GM10266 (cell line): ENCODE results near the gene EFNA2.
"Not testable (repeated sequence)": the region's sequence is repeated elsewhere in the genome, so short reads cannot be mapped to it uniquely, and the experiment has no call there.

ENCODE experiments used
- DNase-seq: peaks from one replicate; pipeline ENCODE4 v3.0.0; 2012; ENCODE audit errors: extremely low spot score
- CTCF ChIP-seq: IDR thresholded peaks from 2 replicates; pipeline ENCODE4 v1.5.1; 2012; ENCODE audit warnings: mild to moderate bottlenecking, low read depth; ENCODE audit not compliant: control insufficient read depth, insufficient read depth; ENCODE audit errors: missing control alignments

EFNA2 gene

GRCh38 chr19:1239796-1240737, 45.6 kb upstream of the EFNA2 start:
- TF ChIP-seq CTCF = peak; percentile 92
- peak; percentile 100 for DNase-seq

- no peak for DNase-seq
- TF ChIP-seq CTCF = no peak
These were observed 44.7 kb upstream of the EFNA2 start for GRCh38 chr19:1240925-1241324.

GRCh38 chr19:1241417-1242095, 44.1 kb upstream of the EFNA2 start, which contains the start of gene ATP5F1D:
ATP5F1D (plus strand) TSS chr19:1241751; CDS start chr19:1241851, 100 bp downstream.
- DNase-seq = peak; percentile 98

GRCh38 chr19:1243768-1244692, 41.6 kb upstream of the EFNA2 start:
- DNase-seq = peak; percentile 94
- peak; percentile 92 for TF ChIP-seq CTCF

More at GRCh38 chr19:1241417-1242095, 44.1 kb upstream of the EFNA2 start, which contains the start of gene ATP5F1D:
- TF ChIP-seq CTCF = no peak

GRCh38 chr19:1244693-1245451, 40.8 kb upstream of the EFNA2 start:
- no peak for TF ChIP-seq CTCF
- no peak for DNase-seq

GRCh38 chr19:1245494-1246264, 40.0 kb upstream of the EFNA2 start:
- no peak for DNase-seq

GRCh38 chr19:1246265-1247087, 39.2 kb upstream of the EFNA2 start:
- DNase-seq = not testable (repeated sequence)

More at GRCh38 chr19:1245494-1246264, 40.0 kb upstream of the EFNA2 start:
- TF ChIP-seq CTCF = no peak
